IMR-90 (cell line): ENCODE data around the gene GALNT13.

Experiments
- BHLHE40 ChIP-seq: fragments of 150-350 bp; IDR thresholded peaks from 2 replicates; pipeline ENCODE4 v1.6.1; 2016; ENCODE audit warnings: mild to moderate bottlenecking, low read depth, low read length
- POLR2A ChIP-seq: IDR thresholded peaks from 2 replicates; pipeline ENCODE4 v1.6.1; 2012; ENCODE audit warnings: mild to moderate bottlenecking, low read depth, low read length
- RFX5 ChIP-seq: IDR thresholded peaks from 2 replicates; pipeline ENCODE4 v1.8.0; 2012; ENCODE audit warnings: low read depth, mild to moderate bottlenecking, low read length, moderate library complexity
- SMC3 ChIP-seq: fragments of 150-350 bp; IDR thresholded peaks from 2 replicates; pipeline ENCODE4 v1.6.1; 2016; ENCODE audit warnings: low read depth, mild to moderate bottlenecking, antibody characterized with exemption, low read length, moderate library complexity
- TF ChIP-seq, protein P1 (sequence below): conservative IDR thresholded peaks from 2 replicates; pipeline ENCODE4 v1.5.1; 2012; ENCODE audit warnings: mild to moderate bottlenecking, low read depth, low read length, improper control_type of control experiment

DNA sequence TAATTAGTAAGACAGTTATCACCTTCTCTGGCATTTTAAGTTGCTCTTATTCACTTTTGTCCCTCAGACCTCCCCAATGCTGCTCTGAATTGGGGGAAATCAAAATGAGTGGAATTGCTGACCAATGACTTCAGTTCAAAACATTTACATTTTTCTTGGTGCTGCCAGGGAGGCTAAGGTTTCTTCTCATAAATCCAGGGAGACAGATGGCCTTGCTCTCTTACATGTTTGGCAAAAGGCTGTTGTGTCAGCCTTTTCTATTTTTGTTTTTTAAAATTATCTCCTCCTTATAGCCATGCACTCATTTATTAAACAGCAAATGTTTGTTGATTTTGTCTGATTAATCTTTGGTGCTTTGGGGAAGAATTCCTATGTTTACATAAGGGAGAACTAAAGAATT, 82.0 kb downstream of the GALNT13 start:
- TF ChIP-seq, protein P1, sequence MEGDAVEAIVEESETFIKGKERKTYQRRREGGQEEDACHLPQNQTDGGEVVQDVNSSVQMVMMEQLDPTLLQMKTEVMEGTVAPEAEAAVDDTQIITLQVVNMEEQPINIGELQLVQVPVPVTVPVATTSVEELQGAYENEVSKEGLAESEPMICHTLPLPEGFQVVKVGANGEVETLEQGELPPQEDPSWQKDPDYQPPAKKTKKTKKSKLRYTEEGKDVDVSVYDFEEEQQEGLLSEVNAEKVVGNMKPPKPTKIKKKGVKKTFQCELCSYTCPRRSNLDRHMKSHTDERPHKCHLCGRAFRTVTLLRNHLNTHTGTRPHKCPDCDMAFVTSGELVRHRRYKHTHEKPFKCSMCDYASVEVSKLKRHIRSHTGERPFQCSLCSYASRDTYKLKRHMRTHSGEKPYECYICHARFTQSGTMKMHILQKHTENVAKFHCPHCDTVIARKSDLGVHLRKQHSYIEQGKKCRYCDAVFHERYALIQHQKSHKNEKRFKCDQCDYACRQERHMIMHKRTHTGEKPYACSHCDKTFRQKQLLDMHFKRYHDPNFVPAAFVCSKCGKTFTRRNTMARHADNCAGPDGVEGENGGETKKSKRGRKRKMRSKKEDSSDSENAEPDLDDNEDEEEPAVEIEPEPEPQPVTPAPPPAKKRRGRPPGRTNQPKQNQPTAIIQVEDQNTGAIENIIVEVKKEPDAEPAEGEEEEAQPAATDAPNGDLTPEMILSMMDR = no peak
- TF ChIP-seq POLR2A = no peak
- no peak for TF ChIP-seq SMC3
- no peak for TF ChIP-seq RFX5
- no peak for TF ChIP-seq BHLHE40
